ENCODE measurements around the gene MEA1. TPM values are rescaled to one million over a fixed set of nuclear protein-coding genes. Genes with fewer than 3 reads are reported as not detected.
"Not testable (repeated sequence)": the region's sequence is repeated elsewhere in the genome, so short reads cannot be mapped to it uniquely, and the experiment has no call there.

Gene MEA1
- total RNA-seq, 1 donor from 2014 or later: 33.8 TPM

DNA sequence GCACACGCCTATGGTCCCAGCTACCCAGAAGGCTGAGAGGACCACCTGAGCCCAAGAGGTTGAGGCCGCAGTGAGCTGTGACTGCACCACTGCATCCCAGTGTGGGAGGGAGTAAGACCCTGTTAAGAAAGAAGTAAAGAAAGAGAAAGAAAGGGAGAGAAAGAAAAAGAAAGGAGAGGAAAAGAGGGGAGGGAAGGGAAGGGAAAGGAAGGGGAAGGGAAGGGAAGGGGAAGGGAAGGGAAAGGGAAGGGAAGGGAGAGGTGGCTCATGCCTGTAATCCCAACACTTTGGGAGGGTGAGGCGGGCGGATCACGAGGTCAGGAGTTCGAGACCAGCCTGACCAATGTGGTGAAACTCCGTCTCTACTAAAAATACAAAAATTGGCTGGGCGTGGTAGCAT is 27.7 kb upstream of the MEA1 start:
- intact Hi-C loops (cut with DNase I); DNase-seq (ENCODE audit: low spot score): not testable (repeated sequence)

DNA sequence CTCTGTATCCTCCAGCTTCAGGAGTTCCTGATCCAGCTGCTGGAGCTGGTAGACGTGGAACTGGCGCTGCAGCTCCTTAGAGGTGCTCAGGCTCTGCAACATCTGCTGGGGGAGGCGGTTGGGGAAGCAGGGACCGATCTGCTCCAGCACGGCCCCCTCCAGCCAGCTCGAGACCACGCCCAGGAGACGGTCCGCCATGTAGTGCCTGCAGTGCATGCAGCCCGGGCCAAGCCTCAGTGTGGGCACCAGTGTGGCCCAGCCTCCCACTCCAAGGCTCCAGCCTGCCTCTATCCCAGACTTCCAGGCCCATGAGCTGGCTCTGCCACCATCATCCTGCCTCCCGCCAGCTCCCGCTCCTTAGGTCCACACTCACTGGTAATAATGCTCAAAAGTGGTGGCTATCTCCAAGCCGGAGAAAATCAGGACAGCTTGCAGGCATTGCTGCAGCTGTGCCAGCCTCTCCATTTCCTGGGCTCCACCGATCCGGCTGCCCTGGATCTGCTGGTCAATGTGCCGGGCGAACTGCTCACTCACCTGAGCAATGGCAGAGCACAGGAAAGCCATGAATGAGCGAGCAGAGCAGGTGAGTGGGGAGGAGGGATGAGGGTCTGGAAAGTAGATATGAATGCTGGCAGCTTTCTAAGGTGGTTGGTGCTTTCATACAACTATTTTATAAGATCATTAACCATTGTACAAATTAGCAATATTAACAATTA is 27.0 kb upstream of the MEA1 start:
- intact Hi-C loops (cut with DNase I): no loop called here
- no peak for DNase-seq (ENCODE audit: low spot score)

DNA sequence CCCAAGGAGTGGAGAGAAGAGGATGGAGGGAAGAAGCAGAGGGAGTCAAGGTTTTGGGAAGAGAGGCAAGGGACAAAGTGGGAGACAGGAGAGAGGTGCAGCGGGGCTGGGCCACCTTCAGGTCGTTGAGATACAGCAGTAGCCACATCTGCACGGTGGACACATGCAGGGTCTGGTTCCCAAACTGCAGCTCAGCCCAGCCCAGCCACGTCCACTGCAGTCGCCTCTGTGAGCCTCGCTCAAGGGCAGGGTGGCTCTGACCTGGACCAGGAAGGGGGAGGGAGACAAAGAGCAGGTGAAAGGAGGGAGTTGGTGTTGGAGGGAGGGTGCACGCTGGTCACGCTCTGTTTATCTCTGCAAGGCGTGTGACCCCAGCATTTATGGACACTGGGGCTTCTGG is 25.0 kb upstream of the MEA1 start:
- no peak for DNase-seq (ENCODE audit: low spot score)
- intact Hi-C loops (cut with DNase I): no loop called here

DNA sequence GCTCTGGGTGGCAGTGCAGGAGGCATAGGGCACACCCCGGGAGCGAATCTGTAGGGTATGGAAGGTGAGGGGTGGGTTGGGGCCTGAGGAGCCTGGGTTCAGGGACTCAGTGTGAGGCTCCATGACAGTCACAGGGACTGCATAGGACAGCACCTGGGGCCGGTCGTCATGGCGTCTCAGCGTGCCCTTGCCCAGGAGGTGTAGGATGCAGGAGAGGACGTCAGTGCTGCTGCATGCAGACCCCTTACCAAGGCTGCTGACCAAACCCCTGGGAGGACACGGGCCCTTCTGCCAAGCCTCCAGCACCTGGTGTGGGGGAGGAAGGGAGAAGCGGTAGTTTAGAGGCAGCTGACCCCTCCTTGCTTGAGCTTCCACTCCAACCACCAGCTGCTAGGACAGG is 24.0 kb upstream of the MEA1 start:
- DNase-seq (ENCODE audit: low spot score): no peak
- intact Hi-C loops (cut with DNase I): no loop called here

DNA sequence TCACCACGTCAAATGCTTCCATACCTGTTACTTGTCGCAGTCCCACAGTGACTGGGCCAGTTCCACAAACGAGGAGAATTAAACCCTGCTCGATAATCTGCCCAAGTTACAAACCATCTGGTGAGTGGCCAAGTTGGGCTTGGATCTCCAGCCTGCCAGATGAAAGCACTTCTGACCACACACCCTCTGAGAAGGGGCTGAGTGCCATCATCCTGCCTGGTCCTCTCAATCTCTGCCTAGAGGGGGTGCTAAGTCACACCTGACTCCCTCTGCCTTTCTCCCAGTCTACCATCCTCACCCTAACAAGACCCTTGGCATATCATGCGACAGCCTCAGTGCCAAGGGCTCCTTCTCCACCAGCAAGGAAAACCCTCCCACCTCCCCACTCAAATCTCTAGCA is 23.5 kb upstream of the MEA1 start:
- intact Hi-C loops (cut with DNase I): no loop called here
- DNase-seq (ENCODE audit: low spot score): no peak

DNA sequence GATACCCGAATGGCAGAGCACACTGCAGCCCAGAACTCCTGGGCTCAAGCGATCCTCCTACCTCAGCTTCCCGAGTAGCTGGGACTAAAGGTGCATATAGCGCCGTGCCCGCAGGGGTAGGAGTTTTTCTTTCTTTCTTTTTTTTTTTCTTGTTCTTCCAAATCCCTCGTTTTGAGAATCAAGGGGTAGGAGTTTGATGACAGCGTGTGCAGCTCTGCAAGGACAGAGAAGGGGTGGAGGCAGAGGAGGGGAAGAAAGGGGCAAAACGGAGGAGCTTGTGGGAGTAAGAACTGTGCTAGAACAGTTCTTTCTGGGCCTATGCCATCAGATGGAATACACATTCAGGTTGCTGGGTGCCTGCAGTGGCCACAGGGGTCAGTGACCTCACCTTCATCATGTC is 23.0 kb upstream of the MEA1 start:
- intact Hi-C loops (cut with DNase I): no loop called here
- DNase-seq (ENCODE audit: low spot score): no peak

DNA sequence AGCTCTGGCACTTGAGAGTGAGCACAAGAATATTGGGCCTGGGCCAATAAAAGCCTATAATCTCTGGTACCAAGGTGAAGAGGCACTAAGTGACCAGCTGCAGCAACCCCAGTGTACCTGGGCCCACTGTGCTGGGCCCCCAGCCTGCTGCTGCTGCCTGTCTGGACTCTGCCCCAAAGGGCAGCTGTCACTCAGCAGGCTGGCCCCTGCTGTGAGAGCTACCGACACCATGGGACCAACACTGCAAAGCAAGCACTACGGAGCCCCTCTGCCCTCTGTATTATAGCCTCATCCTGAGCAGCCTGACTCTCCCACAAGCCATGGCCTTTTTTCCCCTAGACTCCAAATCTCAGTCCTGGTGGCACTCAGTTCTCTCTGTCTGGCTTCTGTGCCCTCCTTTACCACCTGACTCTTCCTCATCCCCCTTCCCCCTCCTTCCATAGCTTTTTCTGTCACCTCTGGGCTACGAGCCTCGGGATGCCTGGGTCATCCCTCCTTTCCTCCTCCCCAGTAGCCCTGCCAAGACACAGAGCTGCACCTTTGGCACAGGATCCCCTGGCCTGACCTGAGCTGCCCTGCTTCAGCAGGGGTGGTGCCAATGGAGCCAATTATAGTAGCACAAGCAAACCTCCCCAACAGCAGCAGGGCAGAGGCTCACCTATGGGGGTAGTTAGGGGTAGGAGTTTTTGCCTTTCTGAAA is 21.9 kb upstream of the MEA1 start:
- intact Hi-C loops (cut with DNase I): no loop called here
- DNase-seq (ENCODE audit: low spot score): no peak

DNA sequence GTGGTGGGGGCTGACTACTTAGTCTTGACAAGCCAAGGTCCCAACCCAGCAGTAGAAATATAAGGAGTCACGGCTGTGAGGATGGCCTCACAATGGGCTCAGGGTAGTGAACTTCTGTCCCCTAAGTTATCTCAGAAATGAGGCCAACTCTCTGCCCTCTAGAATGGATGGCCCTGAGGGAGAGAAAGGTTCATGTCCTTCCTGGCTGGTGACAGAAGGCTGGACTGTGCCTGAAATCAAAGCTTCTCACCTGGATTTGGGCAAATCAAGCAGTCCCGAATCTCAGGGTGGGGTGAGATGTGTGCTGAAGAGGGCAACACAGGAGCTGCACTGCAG is 20.4 kb upstream of the MEA1 start:
- intact Hi-C loops (cut with DNase I): no loop called here
- DNase-seq (ENCODE audit: low spot score): no peak

DNA sequence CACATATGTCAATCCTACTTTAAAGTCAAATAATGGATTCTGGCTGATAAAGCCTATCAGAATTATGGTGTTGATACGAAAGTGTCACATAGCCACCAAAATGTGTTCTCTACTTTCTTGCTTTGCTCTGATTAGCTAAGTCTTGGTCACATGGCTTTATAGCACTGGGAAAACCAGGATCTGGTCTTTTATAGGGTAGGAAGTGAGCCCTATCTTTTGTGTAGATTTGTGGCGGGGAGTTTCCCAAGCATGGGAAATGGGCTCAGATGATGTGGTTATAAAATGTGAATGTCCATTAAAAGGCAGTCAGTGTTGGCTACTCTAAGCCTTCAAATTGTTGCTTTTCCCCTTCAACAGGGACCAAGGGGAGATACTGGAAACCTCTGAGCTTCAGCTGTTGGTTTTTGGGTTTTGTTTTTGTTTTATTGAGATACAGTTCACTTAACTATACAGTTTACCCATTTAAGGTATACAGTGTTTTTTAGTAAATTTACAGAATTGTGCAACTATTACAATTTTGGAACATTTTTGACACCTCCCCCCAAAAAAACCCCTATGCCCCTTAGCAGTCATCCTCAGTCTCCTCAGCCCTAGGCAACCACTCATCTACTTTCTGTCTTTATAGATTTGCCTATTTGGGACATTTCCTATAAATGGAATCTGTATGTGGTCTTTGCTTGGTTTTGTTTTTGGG is 19.9 kb upstream of the MEA1 start:
- DNase-seq (ENCODE audit: low spot score): no peak
- intact Hi-C loops (cut with DNase I): no loop called here

DNA sequence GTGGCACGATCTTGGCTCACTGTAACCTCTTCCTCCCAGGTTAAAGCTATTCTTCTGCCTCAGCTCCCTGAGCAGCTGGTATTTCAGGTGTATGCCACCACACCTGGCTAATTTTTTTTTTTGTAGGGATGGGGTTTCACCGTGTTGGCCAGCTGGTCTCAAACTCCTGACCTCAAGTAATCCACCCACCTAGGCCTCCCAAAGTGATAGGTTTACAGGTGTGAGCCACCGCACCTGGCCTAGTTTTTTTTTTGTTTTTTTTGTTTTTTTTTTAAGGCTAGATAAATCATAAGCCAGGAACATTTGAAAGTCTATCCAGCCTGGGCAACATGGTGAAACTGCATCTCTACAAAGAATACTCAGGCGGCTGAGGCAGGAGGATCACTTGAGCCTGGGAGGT is 18.6 kb upstream of the MEA1 start:
- intact Hi-C loops (cut with DNase I): no loop called here
- DNase-seq (ENCODE audit: low spot score): no peak

DNA sequence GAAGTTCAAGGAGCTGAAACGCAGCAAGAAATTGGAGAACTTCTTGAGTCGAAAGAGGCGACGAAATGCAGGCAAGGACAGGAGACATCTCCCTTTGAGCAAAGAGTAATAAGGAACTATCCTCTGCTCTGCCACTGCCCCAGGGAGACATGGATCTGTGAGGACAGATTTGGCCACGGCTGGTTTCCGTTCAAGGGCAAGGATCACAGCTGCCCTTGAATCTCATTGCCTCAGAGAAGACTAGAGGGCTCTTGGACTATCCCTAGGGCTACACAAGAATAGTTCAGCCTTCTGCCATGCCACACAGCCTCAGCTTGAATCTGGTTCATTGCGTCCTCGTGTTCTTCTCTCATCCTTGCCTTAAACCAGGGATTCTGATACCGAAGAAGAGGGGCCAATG is 15.4 kb upstream of the MEA1 start:
- DNase-seq (ENCODE audit: low spot score): no peak

DNA sequence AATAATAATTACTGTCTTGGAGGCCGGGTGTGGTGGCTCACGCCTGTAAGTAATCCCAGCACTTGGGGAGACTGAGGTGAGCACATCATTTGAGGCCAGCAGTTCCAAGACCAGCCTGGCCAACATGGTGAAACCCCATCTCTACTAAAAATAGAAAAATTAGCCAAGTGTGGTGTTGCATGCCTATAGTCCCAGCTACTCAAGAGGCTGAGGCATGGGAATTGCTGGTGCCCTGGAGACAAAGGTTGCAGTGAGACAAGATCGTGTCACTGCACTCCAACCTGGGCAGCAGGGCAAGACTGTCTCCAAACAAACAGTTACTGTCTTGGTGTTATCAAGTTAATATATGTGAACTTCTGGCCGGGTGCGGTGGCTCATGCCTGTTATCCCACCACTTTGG is 12.6 kb upstream of the MEA1 start:
- no peak for DNase-seq (ENCODE audit: low spot score)
- intact Hi-C loops (cut with DNase I): no loop called here

More for the DNA sequence above, 15.4 kb upstream of the MEA1 start:
- intact Hi-C loops (cut with DNase I): no loop called here

DNA sequence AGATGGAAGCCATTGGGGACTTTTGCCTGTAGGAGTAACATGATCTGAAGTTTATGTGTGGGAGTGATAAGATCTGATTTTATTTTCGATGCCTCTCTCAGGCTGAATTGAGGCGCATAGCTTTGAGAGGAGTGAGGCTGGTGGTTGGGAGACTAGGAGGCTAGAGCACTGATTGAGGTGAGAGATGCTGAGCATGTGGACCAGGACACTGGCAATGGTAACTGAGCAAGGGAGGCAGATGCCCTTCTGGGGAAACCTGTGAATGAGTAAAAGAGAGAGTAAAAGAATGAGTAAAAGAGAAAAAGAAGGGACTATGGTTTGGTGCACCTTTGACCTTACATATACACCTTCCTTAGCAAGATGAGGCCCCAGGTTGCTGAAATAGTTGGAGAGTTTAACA is 10.7 kb upstream of the MEA1 start:
- intact Hi-C loops (cut with DNase I): no loop called here
- no peak for DNase-seq (ENCODE audit: low spot score)

DNA sequence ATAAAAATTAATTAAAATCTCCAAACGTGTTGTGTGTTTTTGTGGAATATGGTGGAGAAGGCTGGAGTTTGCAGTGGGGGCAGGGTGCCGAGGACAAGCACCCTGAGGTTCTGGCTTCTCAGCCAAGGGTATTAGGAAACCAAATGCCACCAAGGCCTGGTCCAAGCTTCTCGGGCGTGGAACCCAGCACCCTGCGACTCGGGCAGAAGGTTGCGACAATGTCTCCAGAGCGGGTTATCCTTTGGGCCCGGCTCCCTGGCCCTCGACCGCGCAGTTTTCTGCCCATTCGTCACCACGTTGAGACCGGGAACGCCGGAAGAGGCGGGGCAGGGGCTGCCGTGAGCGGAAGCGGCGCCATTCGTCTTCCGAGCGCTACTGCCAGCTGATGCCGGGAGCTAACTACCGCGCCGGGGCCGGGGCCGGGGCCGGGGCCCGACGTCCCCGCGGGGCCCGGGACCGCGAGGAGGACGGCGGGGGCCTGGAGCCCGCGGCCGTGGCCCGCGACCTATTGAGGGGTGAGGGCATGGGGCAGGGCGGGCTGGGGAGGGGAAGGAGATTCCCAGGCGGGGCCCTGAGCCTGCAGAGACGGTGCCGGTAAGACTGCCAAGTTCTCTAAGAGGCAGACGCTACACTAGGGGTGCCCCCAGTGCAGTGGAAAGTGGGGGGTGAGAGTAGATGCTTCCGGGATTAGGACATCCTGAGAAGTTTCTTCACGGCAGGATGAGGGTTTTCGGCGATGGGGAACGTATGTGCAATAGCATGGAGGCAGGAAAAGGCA is 7.7 kb upstream of the MEA1 start, which contains the start of gene RRP36:
RRP36 (plus strand) TSS at position 354 of the 778 bp plus-strand sequence; CDS start at position 386, 32 bp downstream.
- intact Hi-C loops (cut with DNase I): no loop called here
- peak; percentile 94 for DNase-seq (ENCODE audit: low spot score)

DNA sequence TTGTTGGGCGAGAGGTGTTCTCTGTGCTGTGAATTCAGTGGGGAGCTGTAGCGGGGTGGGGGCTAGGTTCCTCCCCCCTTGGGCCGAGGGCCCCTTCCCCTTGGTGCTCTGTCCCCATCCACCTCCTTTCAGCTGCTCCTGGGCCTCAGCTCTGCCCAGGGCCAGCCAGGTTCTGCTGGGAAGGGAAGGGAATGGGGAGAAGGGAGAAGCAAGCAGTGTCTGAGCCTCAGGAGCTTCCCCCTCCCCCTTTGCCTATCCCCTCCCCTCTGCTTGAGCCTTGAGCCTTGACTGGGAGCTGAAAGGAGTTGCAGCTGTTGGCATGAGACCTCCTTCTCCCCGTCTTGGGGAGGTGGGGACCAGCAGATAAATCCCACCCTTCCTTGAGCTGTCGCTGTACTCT is 7.1 kb upstream of the MEA1 start:
- intact Hi-C loops (cut with DNase I): no loop called here
- DNase-seq (ENCODE audit: low spot score): no peak

DNA sequence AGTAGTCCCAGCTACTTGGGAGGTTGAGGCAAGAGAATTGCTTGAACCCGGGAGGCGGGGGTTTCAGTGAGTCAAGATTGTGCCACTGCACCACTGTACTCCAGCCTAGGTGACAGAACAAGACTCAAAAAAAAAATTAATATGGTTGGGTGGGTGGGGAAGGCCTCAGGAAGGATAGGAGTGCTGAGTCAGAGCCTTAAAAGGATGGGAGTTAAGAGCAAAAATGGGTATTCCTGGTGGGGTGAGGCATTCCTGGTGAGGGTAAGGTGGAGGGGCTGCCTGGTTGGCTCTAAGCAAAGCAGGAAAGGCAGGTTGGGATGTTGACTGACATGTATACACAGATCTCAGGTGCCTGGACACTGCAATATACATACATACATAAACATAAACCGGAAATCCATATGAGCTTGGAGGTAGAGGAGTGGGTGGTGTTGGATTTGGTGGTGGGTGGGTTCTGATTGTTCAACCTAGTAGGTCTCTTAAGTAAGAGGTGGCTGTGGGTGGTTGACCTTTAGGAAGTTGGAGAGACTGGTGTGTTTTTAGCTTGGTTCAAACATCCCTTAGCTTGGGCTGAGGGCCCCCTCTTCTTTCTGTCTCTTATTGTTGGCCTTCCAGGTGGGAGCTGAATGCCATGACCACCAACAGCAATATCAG is 6.4 kb upstream of the MEA1 start:
- DNase-seq (ENCODE audit: low spot score): no peak

DNA sequence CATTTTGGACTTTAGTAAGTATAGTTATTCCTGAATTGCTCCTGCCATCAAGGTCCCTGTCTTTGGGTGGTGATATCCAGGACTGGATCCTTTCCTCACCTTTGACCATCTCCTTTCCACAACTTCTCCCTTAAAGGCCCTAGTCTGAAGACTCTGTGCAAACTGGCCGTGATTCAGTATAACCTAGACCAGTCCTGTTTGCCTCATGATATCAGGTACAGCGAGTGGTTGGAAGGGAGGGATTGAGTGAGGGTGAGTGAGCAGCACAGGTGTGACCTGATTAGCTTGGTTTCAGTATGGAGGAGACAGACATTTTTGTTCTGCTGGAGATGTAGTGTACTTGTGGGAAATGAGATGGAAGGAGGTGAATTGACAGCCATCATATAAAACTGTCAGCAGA is 5.4 kb upstream of the MEA1 start:
- no peak for DNase-seq (ENCODE audit: low spot score)
- intact Hi-C loops (cut with DNase I): no loop called here

More for the DNA sequence above, 6.4 kb upstream of the MEA1 start:
- intact Hi-C loops (cut with DNase I): no loop called here

DNA sequence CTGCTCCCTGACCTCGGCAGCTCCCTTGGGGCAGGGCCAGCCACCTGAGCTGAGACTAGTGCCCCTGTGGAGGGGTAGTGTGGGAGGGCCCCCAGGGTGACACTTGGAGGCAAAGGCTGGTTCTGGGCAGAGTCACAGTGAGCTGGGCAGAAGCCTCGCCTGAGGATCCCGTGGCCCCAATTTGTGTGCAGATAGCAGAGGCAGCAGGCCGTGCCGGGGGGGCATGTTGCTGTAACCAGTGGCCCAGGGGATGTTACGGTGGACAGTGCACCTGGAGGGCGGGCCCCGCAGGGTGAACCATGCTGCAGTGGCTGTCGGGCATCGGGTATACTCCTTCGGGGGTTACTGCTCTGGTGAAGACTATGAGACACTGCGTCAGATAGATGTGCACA is 3.2 kb upstream of the MEA1 start:
- intact Hi-C loops (cut with DNase I): no loop called here
- DNase-seq (ENCODE audit: low spot score): peak; percentile 77

DNA sequence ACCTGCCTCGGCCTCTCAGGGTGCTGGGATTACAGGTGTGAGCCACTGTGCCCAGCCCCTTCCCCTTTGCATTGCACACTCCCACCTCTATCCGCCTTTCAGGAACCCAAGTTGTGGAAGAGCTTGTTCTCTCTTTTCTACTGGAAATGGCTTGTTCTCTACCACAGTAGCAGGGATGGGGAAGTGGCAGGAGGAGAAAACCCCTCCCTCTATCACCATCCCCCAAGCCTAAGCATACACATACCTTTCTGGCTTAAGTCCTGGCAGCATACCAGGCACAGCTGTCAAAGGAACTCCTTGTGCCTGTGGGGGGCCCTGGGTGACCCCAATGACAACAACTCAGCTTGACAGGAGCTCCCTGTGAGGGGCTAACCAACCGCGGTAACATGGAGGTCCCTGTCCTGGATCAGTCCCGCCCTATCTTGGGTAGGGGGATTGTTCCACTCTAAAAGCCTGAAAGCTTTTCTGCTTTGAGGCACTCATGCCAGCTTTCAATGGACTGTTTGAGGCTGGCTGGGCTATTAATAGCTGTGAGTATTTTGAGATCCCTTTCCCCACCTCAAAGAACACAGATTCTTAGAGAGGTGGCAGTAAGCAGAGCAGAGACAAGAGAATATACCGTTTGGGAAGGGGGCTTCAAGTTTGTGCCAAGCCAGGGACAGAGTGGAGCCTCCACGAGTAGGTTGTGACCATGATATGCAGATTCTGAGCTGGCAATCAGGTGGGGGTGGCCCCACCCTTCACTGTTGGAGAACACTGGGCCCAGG is 2.6 kb upstream of the MEA1 start:
- DNase-seq (ENCODE audit: low spot score): no peak
- intact Hi-C loops (cut with DNase I): no loop called here

Data from cardiac septum (tissue), 1 donor.